G401.6 (cell line): ENCODE data around the gene RHOU.

ENCODE experiments used
- FAIRE-seq: peaks from 2 replicates; lab custom pipeline; 2012; peaks lifted over from hg19 to GRCh38; lab: Jason Lieb, UNC

Gene RHOU

GRCh38 chr1:228737601-228738041, 2.3 kb downstream of the RHOU start:
- FAIRE-seq, result no peak

GRCh38 chr1:228739826-228740225, 4.5 kb downstream of the RHOU start:
- no peak for FAIRE-seq

GRCh38 chr1:228740543-228741317, 5.5 kb downstream of the RHOU start:
- FAIRE-seq, result no peak

GRCh38 chr1:228742281-228742860, 7.1 kb downstream of the RHOU start:
- no peak for FAIRE-seq

- FAIRE-seq, result no peak
These were observed 8.1 kb downstream of the RHOU start for GRCh38 chr1:228743405-228743804.

- FAIRE-seq, result no peak
These were observed 9.1 kb downstream of the RHOU start for GRCh38 chr1:228744356-228744755.

GRCh38 chr1:228744918-228745317, 9.6 kb downstream of the RHOU start:
- no peak for FAIRE-seq

GRCh38 chr1:228745497-228745896, 10.2 kb downstream of the RHOU start:
- no peak for FAIRE-seq

GRCh38 chr1:228747301-228747935, 12.1 kb downstream of the RHOU start:
- no peak for FAIRE-seq

- no peak for FAIRE-seq
These were observed 12.8 kb downstream of the RHOU start for GRCh38 chr1:228748029-228748428.

GRCh38 chr1:228748431-228748830, 13.2 kb downstream of the RHOU start:
- no peak for FAIRE-seq

- FAIRE-seq, result no peak
These were observed 14.5 kb downstream of the RHOU start for GRCh38 chr1:228749765-228750164.

GRCh38 chr1:228750915-228751314, 15.6 kb downstream of the RHOU start:
- FAIRE-seq, result no peak

- FAIRE-seq, result no peak
These were observed 16.2 kb downstream of the RHOU start for GRCh38 chr1:228751360-228752098.

GRCh38 chr1:228752258-228752657, 17.0 kb downstream of the RHOU start:
- no peak for FAIRE-seq

- no peak for FAIRE-seq
These were observed 17.5 kb downstream of the RHOU start for GRCh38 chr1:228752675-228753265.

GRCh38 chr1:228753287-228753686, 18.0 kb downstream of the RHOU start:
- FAIRE-seq, result no peak

- FAIRE-seq, result no peak
These were observed 18.6 kb downstream of the RHOU start for GRCh38 chr1:228753786-228754360.

GRCh38 chr1:228754646-228755268, 19.5 kb downstream of the RHOU start:
- no peak for FAIRE-seq

GRCh38 chr1:228755800-228756199, 20.5 kb downstream of the RHOU start:
- no peak for FAIRE-seq

GRCh38 chr1:228756457-228756856, 21.2 kb downstream of the RHOU start:
- no peak for FAIRE-seq

GRCh38 chr1:228758447-228758846, 23.2 kb downstream of the RHOU start:
- FAIRE-seq, result no peak
